CD4-positive, alpha-beta T cell treated with Interleukin-4 for 4 hours (primary cell): ENCODE results near the gene DNAJC12.
"Not testable (repeated sequence)": the region's sequence is repeated elsewhere in the genome, so short reads cannot be mapped to it uniquely, and the experiment has no call there.

Experiments
- DNase-seq: peaks from one replicate; pipeline ENCODE4 v3.0.0-alpha.2; 2020

Gene DNAJC12

GRCh38 chr10:67837541-67838314, at the start of gene DNAJC12:
DNAJC12 (minus strand) TSS chr10:67838188; CDS start chr10:67838011, 177 bp downstream.
- DNase-seq = peak; percentile 14

GRCh38 chr10:67884842-67885670, 47.1 kb upstream of the DNAJC12 start:
- DNase-seq = peak; percentile 79

- DNase-seq = peak; percentile 95
Measured at GRCh38 chr10:67884313-67884841, 46.4 kb upstream of the DNAJC12 start, which contains the start of gene SIRT1. SIRT1 (plus strand) TSS chr10:67884656; CDS start chr10:67884722, 66 bp downstream.

GRCh38 chr10:67883710-67884312, 45.8 kb upstream of the DNAJC12 start:
- no peak for DNase-seq

GRCh38 chr10:67878133-67878532, 40.1 kb upstream of the DNAJC12 start:
- DNase-seq = no peak

GRCh38 chr10:67877421-67877820, 39.4 kb upstream of the DNAJC12 start:
- DNase-seq = not testable (repeated sequence)

GRCh38 chr10:67875340-67876238, 37.6 kb upstream of the DNAJC12 start:
- no peak for DNase-seq

- DNase-seq = no peak
Measured at GRCh38 chr10:67869996-67870395, 32.0 kb upstream of the DNAJC12 start.

GRCh38 chr10:67868132-67868531, 30.1 kb upstream of the DNAJC12 start:
- no peak for DNase-seq

GRCh38 chr10:67864607-67865371, 26.8 kb upstream of the DNAJC12 start:
- no peak for DNase-seq

GRCh38 chr10:67863094-67863493, 25.1 kb upstream of the DNAJC12 start:
- no peak for DNase-seq

GRCh38 chr10:67861750-67862432, 23.9 kb upstream of the DNAJC12 start:
- no peak for DNase-seq

GRCh38 chr10:67858971-67859370, 21.0 kb upstream of the DNAJC12 start:
- DNase-seq = no peak

GRCh38 chr10:67853512-67853911, 15.5 kb upstream of the DNAJC12 start:
- DNase-seq = no peak

- no peak for DNase-seq
Measured at GRCh38 chr10:67852761-67853160, 14.8 kb upstream of the DNAJC12 start.

GRCh38 chr10:67851186-67851585, 13.2 kb upstream of the DNAJC12 start:
- DNase-seq = no peak

GRCh38 chr10:67849331-67850011, 11.5 kb upstream of the DNAJC12 start:
- DNase-seq = peak; percentile 95

GRCh38 chr10:67843284-67843683, 5.3 kb upstream of the DNAJC12 start:
- no peak for DNase-seq

- no peak for DNase-seq
Measured at GRCh38 chr10:67841737-67842136, 3.7 kb upstream of the DNAJC12 start.

- DNase-seq = no peak
Measured at GRCh38 chr10:67839951-67840350, 2.0 kb upstream of the DNAJC12 start.
